Activated CD8-positive, alpha-beta memory T cell treated with anti-CD3 and anti-CD28 coated beads, Interleukin-2, amount 50 U/mL, for 24 hours (primary cell): Measurements from ENCODE around the gene INO80B.
"Not testable (repeated sequence)": the region's sequence is repeated elsewhere in the genome, so short reads cannot be mapped to it uniquely, and the experiment has no call there.

Experiments
- DNase-seq: peaks from one replicate; pipeline ENCODE4 v3.0.0-alpha.2; 2020; ENCODE audit errors: extremely low read depth

Gene INO80B

DNA sequence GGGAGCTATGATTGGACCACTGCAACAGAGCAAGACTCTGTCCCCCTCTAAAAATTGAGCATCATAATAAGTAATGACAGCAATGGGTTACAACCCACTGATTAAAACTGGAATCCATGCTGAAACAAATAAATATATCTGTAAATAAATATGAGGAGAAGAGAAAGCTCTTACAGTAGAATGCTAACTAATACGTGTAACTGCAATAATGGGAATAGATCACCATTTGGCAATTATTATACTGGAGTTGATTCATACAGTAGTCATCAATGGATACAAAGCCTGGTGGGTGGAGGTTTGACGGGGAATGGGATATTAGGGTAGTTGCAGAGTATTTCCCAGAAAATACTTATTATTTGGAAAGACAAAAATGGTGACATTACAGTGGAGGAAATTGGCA lies 6.1 kb upstream of the INO80B start:
- DNase-seq, result no peak

DNA sequence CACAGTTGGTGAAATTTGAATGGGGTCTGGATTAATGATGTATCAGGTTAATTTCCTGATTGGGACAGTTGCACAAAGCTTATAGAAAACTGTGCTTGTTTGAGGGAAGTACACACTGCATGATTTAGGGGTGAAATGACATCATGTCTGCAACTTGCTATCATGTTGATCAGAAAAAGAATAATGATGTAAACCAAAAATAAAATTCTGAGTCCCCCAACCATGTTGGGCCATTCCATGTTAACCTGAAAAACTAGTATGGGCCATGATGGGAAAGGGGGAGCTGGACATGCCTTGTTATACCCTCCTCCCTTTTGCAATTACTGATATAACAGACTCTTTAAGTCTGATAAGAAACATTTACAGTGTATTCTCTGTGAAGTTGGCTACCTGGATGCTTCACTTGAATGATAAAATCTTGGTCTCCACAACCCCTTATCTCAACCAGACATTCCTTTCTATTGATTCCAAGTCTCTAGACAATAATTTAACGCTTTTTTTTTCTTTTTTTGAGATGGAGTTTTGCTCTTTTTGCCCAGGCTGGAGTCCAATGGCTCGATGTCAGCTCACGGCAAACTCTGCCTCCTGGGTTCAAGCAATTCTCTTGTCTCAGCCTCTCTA lies 4.2 kb upstream of the INO80B start:
- no peak for DNase-seq

DNA sequence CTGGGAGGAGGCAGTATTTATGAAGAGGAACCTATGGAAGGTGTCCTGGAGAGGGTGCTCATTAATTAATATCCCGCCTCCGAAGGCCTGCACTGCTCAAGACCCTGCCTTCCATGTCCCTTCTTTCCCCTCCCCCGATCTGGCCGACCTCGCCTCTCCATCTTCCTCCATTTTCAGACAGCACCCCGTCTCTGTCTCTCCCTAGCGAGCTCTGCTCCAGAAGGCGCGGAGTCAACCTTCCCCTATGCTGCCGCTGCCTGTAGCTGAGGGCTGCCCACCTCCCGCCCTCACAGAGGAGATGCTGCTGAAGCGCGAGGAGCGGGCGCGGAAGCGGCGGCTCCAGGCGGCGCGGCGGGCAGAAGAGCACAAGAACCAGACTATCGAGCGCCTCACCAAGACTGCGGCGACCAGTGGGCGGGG lies 2.3 kb downstream of the INO80B start:
- DNase-seq, result no peak

DNA sequence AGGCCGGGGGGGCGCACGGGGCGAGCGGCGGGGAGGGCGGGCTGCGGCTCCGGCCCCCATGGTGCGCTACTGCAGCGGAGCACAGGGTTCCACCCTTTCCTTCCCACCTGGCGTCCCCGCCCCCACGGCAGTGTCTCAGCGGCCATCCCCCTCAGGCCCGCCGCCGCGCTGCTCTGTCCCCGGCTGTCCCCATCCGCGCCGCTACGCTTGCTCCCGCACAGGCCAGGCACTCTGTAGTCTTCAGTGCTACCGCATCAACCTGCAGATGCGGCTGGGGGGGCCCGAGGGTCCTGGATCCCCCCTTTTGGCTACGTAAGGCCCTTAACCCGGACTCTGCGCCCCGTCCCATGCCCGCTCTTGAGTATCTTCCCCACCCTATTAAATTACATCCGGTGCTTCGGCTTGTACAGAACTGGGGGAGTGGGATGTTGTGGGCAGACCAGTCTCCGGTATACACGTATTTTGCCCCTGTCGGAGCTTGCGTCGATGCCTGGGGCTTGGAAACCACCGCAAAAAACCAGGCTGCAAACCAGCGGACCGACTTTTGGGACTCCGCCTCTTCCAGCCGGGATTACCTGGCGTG lies 2.8 kb downstream of the INO80B start:
- peak; percentile 61 for DNase-seq

DNA sequence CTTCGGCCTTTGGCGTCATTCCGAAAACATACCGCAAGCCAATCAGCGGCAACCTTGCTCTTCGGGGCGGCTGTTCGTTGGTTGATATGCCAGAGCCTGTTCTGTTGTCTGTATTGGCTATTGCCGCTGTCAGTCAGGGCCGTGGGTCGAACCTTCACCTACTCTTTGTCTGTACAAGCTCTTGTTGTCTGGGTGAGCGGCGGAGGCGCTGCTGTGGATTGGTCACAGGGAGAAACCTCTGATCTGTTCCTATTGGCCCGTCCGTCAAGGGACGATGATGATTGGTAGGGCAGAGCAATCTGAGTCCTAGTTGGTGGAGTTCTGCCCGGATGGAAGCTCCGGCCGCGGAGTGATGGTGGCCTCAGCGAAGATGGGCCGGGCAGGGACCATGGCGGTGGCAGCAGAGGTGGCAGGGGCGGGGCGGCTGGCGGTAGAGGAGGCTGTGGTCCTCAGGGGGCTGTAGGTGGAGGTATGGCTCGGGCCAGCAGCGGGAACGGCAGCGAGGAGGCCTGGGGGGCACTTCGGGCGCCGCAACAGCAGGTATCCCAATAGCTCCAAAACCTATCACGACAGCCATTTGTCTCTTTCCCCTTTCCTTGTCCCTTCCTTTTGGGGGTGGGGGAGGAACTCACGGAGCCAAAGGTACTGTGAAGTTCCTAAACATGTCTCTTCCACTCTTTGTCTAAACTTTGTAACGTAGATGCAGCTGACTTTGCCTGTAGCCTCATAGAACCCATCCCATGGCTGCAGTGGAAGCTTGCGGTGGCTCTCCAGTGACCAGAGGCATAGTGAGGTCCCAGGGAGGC lies 3.4 kb downstream of the INO80B start, which contains the start of gene WBP1:
Gene WBP1, plus strand, starts transcription at position 307 of the 806 bp plus-strand sequence. Its CDS starts 165 bp downstream, at position 472.
- DNase-seq, result peak; percentile 99

DNA sequence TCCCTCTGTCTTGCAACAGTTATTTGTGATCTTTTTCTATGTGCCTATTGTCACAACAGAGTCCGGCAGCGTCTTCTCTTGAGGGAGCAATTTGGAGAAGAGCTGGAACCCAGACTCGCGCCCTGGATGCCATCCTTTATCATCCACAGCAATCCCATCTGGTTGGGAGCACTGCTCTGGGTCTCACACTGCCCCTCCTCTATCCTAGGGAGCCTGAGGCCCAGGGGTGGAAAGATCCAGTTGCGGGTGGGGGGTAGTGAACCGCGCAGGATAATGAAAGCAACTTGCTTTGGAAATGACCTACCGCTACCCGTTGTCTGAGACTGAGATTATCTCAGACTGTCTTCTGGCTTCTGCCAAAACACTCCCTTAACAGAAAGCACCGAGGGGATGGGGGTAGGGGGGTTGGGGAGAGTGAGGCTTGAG lies 4.1 kb downstream of the INO80B start:
- DNase-seq, result no peak

DNA sequence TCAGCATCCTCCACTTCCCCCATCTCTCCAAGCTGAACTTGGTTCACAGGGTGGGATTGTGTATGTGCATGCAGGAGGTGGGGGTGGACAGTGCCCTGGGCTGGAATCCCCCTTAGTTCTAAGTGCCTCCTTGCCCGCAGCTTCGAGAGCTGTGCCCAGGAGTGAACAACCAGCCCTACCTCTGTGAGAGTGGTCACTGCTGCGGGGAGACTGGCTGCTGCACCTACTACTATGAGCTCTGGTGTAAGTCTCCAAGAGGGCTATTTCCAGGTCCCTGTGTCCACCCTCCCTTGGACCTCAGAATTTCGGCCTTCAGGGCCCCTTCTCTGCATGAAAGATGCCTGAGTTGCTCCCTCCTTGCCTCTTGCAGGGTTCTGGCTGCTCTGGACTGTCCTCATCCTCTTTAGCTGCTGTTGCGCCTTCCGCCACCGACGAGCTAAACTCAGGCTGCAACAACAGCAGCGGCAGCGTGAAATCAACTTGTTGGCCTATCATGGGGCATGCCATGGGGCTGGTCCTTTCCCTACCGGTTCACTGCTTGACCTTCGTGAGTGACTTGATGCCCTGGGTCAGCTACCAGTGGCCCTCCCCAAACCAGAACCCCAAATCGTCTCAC lies 4.7 kb downstream of the INO80B start:
- DNase-seq, result not testable (repeated sequence)

DNA sequence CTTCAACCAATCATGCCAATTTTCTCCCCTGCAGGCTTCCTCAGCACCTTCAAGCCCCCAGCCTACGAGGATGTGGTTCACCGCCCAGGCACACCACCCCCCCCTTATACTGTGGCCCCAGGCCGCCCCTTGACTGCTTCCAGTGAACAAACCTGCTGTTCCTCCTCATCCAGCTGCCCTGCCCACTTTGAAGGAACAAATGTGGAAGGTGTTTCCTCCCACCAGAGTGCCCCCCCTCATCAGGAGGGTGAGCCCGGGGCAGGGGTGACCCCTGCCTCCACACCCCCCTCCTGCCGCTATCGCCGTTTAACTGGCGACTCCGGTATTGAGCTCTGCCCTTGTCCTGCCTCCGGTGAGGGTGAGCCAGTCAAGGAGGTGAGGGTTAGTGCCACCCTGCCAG lies 5.3 kb downstream of the INO80B start:
- not testable (repeated sequence) for DNase-seq

DNA sequence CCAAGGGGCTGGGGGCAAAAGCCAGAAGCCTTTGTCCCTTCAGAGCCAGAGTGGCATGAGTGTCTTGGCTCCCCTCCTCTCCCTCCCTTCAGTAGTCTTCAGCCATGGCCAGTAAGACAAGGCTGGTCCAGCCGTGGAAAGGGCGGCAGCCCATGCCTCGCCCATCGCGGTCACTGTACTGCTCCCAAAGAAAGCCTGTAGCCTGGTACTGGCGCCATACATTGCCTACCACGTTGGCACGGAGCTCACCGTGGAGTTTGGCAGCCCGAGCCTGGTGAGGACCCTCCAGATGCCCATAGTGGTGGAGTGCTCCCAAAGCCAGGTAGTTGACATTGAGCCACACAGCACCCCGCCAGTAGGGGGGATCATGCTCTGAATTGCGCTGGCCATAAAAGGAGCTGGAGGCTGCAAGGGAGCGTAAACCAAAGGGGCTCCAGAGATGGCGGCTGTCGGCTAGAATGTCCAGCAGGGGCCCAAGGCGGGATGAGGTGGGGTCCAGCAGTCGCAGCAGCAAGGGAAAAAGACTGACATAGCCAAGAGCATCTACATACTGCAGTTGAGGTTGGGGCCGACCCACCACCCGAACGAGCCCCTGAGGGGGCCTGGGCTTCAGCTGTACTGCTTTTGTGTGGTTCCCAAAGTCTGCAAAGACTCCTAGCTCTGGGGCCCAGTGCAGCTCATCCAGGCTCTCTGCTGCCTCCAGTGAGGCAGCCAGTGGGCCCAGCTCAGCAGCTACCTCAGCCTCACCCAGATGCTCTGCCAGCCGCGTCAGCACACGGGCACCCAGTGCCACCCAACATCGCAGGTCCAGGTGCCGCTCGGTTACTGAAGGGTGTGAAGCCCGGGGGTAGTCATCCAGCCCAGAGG lies 6.5 kb downstream of the INO80B start:
- no peak for DNase-seq

DNA sequence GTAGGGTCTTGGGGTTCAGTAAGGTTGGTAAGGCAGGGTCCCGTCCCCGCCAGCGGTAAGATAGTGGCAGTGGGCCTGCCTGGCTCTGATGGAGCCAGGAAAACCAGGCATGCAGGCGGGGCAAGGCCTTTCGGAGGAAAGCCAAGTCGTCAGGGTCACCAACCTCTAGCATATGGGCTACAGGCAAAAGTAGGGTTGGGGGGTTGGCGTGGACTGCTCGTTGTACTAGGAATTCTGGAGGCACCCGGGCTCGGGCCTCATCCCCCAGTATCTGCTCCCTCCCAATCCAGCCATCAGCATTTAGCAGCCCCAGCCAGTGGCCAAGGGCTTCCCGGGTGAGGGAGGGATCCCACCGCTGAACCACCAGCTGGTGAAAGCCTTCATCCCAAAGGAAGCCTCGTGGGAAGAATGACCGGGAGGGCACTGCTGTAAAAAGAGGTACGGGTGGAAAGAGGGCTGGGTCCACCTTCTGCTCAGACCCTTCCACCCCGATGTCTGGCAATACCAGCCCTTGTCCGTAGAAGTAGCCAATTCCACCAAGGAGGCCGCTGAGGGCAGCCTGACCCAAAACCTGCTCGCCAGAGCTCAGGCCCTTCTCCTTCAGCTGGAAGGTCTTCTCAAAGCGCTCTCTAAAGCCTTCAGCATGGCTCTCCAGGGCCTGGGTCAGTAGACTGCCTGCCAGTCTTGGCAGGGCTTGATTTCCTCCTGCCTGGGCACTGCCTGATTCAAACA lies 7.3 kb downstream of the INO80B start:
- DNase-seq, result no peak

DNA sequence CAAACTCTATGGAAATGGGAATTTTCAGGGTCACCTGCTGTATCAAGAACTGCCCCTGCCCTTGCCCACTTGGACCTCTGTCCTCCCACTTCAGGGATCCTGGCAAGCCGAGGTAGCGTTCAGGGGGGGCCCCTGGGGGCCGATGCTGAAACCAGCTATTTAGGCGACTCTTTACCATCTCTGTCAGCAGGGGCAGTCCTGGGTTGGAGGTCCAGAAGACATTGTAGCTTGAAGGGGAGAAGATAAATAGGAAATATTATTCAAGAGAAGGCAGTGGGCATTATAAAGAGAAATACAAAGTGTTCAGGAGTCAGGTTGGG lies 7.9 kb downstream of the INO80B start:
- no peak for DNase-seq

DNA sequence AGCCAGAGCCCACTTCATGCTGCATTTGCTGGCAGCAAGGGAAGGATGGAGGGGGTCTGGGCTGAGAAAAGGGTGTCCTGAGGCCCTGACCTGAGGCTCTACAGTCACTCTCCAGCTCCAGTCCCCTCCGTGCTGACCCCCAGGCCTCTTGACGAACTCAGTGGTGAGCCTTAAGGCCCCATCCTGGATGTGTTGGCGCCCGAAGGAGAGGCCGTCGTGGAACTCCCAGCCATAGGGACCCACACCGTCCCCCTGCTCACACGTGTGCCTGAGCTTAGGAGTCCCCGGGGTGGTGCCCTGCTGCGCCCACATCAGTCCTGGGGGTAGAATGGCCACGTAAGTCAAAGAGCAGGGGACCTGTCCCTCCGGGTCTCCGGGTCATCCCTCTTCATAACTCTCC lies 9.5 kb downstream of the INO80B start:
- DNase-seq, result no peak

DNA sequence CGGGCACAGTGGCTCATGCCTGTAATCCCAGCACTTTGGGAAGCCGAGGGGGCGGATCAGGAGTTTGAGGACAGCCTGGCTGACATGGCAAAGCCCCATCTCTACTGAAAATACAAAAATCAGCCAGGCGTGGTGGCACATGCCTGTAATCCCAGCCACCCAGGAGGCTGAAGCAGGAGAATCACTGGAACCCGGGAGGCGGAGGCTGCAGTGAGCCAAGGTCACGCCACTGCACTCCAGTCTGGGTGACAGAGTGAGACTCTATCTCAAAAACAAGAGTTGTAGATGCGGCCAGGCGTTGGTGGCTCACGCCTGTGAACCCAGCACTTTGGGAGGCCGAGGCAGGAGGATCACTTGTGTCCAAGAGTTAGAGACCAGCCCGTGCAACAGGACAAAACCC lies 15.9 kb downstream of the INO80B start:
- not testable (repeated sequence) for DNase-seq

DNA sequence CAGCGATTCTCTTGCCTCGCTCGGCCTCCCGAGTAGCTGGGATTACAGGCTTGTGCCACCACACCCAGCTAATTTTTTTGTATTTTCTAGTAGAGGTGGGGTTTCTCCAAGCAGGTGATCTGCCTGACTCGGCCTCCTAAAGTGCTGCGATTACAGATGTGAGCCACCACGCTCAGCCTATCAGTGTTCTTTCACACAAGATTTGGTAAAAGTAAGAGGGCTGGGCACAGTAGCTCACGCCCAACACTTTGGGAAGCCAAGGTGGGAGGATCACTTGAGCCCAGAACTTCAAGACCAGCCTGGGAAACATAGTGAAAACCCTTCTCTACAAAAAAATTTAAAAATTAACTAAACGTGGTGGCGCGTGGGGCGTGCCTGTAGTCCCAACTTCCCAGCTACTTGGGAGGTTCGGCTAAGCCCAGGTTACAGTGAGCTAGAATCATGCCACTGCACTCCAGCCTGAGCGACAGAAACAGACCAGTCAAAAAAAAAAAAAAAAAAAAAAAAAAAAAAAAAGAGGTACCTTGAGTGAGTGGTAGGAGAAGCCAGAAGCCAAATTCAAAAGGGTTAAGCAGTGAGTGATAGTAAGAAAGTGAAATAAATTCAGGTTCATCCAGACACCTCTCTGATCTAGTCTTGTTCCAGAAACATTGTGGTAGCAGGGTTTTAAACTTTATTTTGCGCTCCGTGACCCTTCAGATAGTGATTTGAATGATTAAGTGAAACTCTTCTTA lies 16.6 kb downstream of the INO80B start:
- DNase-seq, result no peak

DNA sequence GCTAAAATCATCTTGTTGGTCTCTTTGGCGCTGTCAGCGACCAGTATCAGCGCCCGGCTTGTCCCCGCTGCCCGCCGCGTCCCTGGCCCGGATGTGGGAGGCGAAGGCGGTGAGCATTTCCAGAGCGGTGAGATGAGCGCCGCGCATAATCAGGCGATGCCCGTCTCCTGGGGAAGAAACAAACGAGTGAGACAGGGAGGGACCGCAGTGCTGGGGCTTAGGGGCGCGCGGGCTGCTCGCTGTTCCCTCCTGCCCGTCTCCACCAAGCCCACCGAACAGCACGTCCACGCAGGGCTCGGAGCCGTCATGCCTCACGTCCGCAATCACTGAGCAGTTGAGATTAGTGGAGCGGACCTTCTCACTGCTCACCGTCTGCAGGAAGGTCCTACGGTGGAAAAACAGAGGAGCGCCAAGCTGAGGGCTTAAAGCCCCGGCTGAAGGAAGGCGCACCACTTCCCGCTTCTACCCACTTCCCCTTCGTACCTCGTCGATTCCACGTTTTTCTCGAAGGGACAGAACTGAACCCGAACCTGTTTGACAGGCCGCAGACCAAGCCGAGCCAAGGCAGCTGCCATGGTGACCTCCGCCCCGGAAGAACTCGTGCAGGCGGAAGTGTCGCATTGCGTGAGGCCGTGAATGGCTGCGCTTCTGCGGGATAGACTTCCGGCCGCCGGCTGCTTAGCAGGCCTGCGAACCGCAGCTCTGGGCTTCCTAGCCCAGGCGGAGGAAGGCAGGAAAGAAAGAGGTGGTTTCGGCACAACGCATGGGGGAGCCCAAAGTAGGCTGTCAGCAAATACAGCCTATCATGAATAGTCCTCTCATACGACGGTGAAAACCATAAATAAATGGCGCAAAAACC lies 17.4 kb downstream of the INO80B start, which contains the start of gene MRPL53:
Gene MRPL53, minus strand, starts transcription at position 595 of the 859 bp plus-strand sequence. Its CDS starts 20 bp downstream, at position 575.
- peak; percentile 88 for DNase-seq

DNA sequence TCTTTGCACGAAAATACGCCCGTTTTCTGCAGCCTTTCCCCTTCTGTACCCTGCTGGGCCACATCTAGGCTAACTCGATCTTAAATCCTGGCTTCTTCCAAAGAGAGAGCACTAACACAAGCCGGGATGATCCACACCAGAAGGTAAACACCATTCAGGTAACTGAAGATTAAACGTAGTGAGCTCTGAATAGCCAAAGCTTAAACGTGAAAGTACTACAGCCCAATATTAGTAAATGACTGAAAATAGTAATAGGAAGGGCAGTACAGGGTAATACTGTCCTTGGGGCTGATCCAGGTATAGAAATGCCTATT lies 18.0 kb downstream of the INO80B start:
- no peak for DNase-seq

DNA sequence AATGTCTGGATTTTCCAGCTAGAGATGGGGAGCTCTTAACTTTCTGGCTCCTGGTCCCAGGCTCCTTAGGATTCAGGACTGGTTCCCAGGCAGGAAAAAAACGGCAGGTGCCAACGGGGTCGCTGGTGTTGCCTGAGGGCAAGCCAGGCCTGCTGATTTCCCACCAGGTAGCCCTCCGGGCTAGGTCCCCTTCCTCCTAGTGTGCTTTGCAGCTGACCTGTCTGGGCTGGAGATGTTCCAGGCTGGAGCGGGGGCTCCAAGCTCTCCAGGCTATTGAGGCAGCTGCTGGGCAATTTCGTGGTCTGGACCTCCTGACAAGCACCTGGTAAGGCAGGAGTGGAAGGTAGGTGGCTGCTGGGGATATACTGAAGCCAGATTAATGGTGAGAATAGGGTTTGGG lies 19.6 kb downstream of the INO80B start:
- no peak for DNase-seq

DNA sequence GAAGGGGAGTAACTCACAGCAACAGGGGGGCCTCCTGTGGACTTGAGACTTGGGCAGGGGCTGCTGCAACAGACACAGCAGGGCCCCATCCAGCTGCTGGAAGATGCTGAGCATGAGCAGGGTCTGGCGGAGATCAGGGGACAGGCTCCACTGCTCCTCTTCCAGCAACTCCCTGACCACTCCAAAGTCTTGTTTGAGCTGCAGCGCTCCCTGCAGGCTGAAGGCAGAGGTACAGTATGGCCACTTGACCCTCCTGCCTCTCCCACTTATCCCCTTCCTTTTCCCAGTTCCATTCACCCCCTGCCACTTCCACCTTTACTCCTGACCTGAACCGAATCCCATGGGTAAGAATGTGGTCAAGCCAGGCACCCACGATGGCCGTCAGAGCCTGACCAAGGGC lies 20.0 kb downstream of the INO80B start:
- DNase-seq, result no peak

DNA sequence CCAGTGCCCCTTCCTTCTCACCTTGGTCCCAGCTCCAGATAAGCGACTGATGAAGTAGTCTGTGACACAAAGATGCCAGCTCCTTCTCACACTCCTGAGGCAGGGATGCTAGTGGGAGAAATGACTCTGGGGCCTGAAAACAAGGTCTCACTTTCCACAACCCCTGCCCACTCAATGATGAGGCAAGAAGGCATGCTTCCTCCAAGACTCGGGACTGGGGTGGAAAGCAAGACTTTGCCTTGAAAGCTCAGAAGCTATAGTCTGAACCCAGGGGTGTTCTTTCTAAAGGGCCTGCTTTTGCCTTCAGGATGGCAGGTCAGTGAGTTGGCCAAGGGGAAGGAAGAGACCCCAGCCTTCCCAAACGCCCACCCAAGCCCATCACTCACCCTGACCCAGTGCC lies 26.5 kb downstream of the INO80B start:
- DNase-seq, result no peak
